HG02885 (cell line): ENCODE results near the gene RRN3.
"Not testable (repeated sequence)": the region's sequence is repeated elsewhere in the genome, so short reads cannot be mapped to it uniquely, and the experiment has no call there.

Experiments used
- ATAC-seq: cut with Tn5 transposase; IDR thresholded peaks from one replicate; pipeline ENCODE4 v1.9.1; 2021; ENCODE audit warnings: mild to moderate bottlenecking; ENCODE audit not compliant: unreplicated experiment, poor library complexity

The RRN3 gene

GRCh38 chr16:15100372-15100987 lies 6.4 kb upstream of the RRN3 start:
- not testable (repeated sequence) for ATAC-seq

GRCh38 chr16:15099366-15099909 lies 5.4 kb upstream of the RRN3 start:
- ATAC-seq = not testable (repeated sequence)

- not testable (repeated sequence) for ATAC-seq
These were observed 2.5 kb upstream of the RRN3 start for GRCh38 chr16:15096583-15096972.

- not testable (repeated sequence) for ATAC-seq
These were observed 509 bp downstream of the RRN3 start for GRCh38 chr16:15093571-15093954.

GRCh38 chr16:15090663-15091269 lies 3.3 kb downstream of the RRN3 start:
- not testable (repeated sequence) for ATAC-seq

GRCh38 chr16:15082788-15083187 lies 11.3 kb downstream of the RRN3 start:
- ATAC-seq = not testable (repeated sequence)

- ATAC-seq = not testable (repeated sequence)
These were observed 13.2 kb downstream of the RRN3 start for GRCh38 chr16:15080883-15081282.

- not testable (repeated sequence) for ATAC-seq
These were observed 17.9 kb downstream of the RRN3 start for GRCh38 chr16:15076161-15076560.

- ATAC-seq = no peak
These were observed 21.0 kb downstream of the RRN3 start for GRCh38 chr16:15073101-15073500.

GRCh38 chr16:15071916-15072769 lies 21.9 kb downstream of the RRN3 start:
- not testable (repeated sequence) for ATAC-seq

GRCh38 chr16:15071013-15071412 lies 23.1 kb downstream of the RRN3 start:
- ATAC-seq = not testable (repeated sequence)

- not testable (repeated sequence) for ATAC-seq
These were observed 27.4 kb downstream of the RRN3 start for GRCh38 chr16:15066690-15067089.

- not testable (repeated sequence) for ATAC-seq
These were observed 28.1 kb downstream of the RRN3 start for GRCh38 chr16:15065961-15066360.

- ATAC-seq = not testable (repeated sequence)
These were observed 31.8 kb downstream of the RRN3 start for GRCh38 chr16:15062085-15062810.

- ATAC-seq = no peak
These were observed 34.7 kb downstream of the RRN3 start for GRCh38 chr16:15059324-15059723.

- ATAC-seq = no peak
These were observed 36.2 kb downstream of the RRN3 start for GRCh38 chr16:15057681-15058417.

GRCh38 chr16:15055141-15056053 lies 38.7 kb downstream of the RRN3 start:
- ATAC-seq = peak; percentile 56

- no peak for ATAC-seq
These were observed 39.5 kb downstream of the RRN3 start for GRCh38 chr16:15054357-15055140.
